Transverse colon (tissue), 4 donors: Measurements from ENCODE around the gene DGKZ. TPM values are rescaled to one million over a fixed set of nuclear protein-coding genes. Genes with fewer than 3 reads are reported as not detected.

Experiments
- DNase-seq: peaks from one replicate; pipeline ENCODE4 v3.0.0-alpha.2; 2019
- H3K27ac ChIP-seq, 4 donors: fragments of 200-600 bp; sonication (generic); 2 replicates each; pipeline ENCODE4 v1.5.1; 2016 to 2018; ENCODE audit warnings: inconsistent platforms in 4 of 4
- H3K27me3 ChIP-seq: fragments of 200-600 bp; sonication (generic); 2 replicates; pipeline ENCODE4 v1.5.1; 2017; ENCODE audit warnings: inconsistent platforms
- H3K36me3 ChIP-seq, 4 donors: fragments of 200-600 bp; sonication (generic); 2 replicates each; pipeline ENCODE4 v1.5.1; 2017 to 2019; ENCODE audit warnings: inconsistent platforms in 4 of 4
- H3K4me1 ChIP-seq, 4 donors: fragments of 200-600 bp; sonication (generic); 2 replicates each; pipeline ENCODE4 v1.5.1; 2017 to 2020; ENCODE audit warnings: inconsistent platforms in 4 of 4
- H3K4me3 ChIP-seq, 4 donors: fragments of 200-600 bp; sonication (generic); 1 replicate in 1 of 4; 2 replicates in 3 of 4; pipeline versions ENCODE4 v1.5.1 to v1.6.1; 2017 to 2019; ENCODE audit warnings: inconsistent platforms in 4 of 4
- H3K9me3 ChIP-seq, 2 donors: fragments of 200-600 bp; sonication (generic); 2 replicates each; pipeline ENCODE4 v1.5.1; 2017 to 2019; ENCODE audit warnings: inconsistent platforms in 2 of 2
- CTCF ChIP-seq, 5 experiments: fragments of 200-600 bp in 3 of 5; fragments of 450-650 bp in 2 of 5; sonication (generic) in 3 of 5; IDR thresholded peaks; 1 replicate in 2 of 5; 2 replicates in 3 of 5; pipeline ENCODE4 v1.5.1; 2016 to 2017; ENCODE audit warnings: antibody characterized with exemption in 5 of 5, inconsistent platforms in 3 of 5, mild to moderate bottlenecking in 2 of 5, moderate library complexity in 1 of 5
- EP300 ChIP-seq: sonication (generic); formaldehyde crosslinking; IDR thresholded peaks from one replicate; pipeline ENCODE4 v1.6.1; 2017; ENCODE audit warnings: antibody characterized with exemption, low read depth
- POLR2A ChIP-seq: fragments of 450-650 bp; IDR thresholded peaks from one replicate; pipeline ENCODE4 v1.6.1; 2016; ENCODE audit warnings: antibody characterized with exemption, mild to moderate bottlenecking, moderate library complexity
- POLR2AphosphoS5 ChIP-seq, 3 donors: sonication (generic); formaldehyde crosslinking; IDR thresholded peaks; one replicate each; pipeline ENCODE4 v1.6.1; 2016; ENCODE audit warnings: antibody characterized with exemption in 3 of 3
- WGBS, 2 donors: methylation state at CpG; one replicate each; pipeline ENCODE4 v1.1.5; 2018; ENCODE audit warnings: low coverage in 1 of 2; 5-methylcytosine and 5-hydroxymethylcytosine counted together
- in situ Hi-C, 4 donors: fragments of 200-750 bp; cut with MboI; loops; one replicate each; pipeline versions ENCODE4 v1.15.0 to v1.15.1; 2017; ENCODE audit warnings: low sequenced_read_pairs in 3 of 4, low pct_ligation_motif_present in 1 of 4, low pct_unique_long_range_greater_than_20kb in 1 of 4
- intact Hi-C: fragments of 100-400 bp; cut with DNase I; formaldehyde crosslinking; loops from one replicate; pipeline ENCODE4 v1.15.1; 2023; ENCODE audit warnings: low total_unique reads
- total RNA-seq, 4 donors: library from RNA; depleted of rRNA; stranded (reverse); fragments of >200 nt; gene quantifications; one replicate each; pipeline ENCODE4 v1.1.0, GENCODE V29; 2016

Gene DGKZ
- total RNA-seq, 4 donors from 2014 or later = 56.4 to 105 (median 67.7) TPM

- Histone ChIP-seq H3K27ac (no peak overlapping the region), H3K4me3 (peak overlapping the region; percentile 24 to 51 (median 36)), H3K36me3 (no peaks in the 10 kb centered on the region), H3K27me3 (peaks cover 67% of the 10 kb centered on the region), H3K9me3 (no peaks in the 10 kb centered on the region), H3K4me1 (peaks cover 8 to 21% (median 15%) of the 10 kb centered on the region in 4 donors)
- DNase-seq = no peak
- intact Hi-C loops (no loop called here), in situ Hi-C loops (no loop called here)
- TF ChIP-seq CTCF (IDR thresholded peaks at IDR 0.05) = no peak
- TF ChIP-seq POLR2A = no peak
- no peak for TF ChIP-seq POLR2AphosphoS5 (IDR thresholded peaks at IDR 0.05)
- TF ChIP-seq EP300 = no peak
- WGBS, 2 donors = 1 to 20% methylated on average over 1 to 58 of the region's 99 CpGs
Observed at GRCh38 chr11:46332568-46333393, 14.5 kb upstream of the DGKZ start.

- H3K27me3 ChIP-seq = peaks cover 64% of the 10 kb centered on the region
- no peak for TF ChIP-seq POLR2AphosphoS5 (IDR thresholded peaks at IDR 0.05)
- no peak for TF ChIP-seq EP300
- no peak for TF ChIP-seq CTCF (IDR thresholded peaks at IDR 0.05)
- TF ChIP-seq POLR2A = no peak
- intact Hi-C loops = no loop called here
- H3K4me1 ChIP-seq = peaks cover 8 to 23% (median 16%) of the 10 kb centered on the region in 4 donors
- no peaks in the 10 kb centered on the region for H3K36me3 ChIP-seq
- no peaks in the 10 kb centered on the region for H3K9me3 ChIP-seq
- H3K4me3 ChIP-seq = peak overlapping the region in 3 of 4 donors; percentile 24 to 51 (median 42)
- no peak overlapping the region for H3K27ac ChIP-seq
- in situ Hi-C loops = no loop called here
- no peak for DNase-seq
- WGBS, 2 donors = 11 to 12% methylated on average over 5 to 25 of the region's 25 CpGs
Observed at GRCh38 chr11:46333394-46333947, 13.8 kb upstream of the DGKZ start.

- intact Hi-C loops = no loop called here
- Histone ChIP-seq H3K9me3 (no peaks in the 10 kb centered on the region), H3K27ac (no peak overlapping the region), H3K36me3 (no peaks in the 10 kb centered on the region), H3K27me3 (peaks cover 58% of the 10 kb centered on the region), H3K4me1 (peaks cover 8 to 30% (median 19%) of the 10 kb centered on the region in 4 donors), H3K4me3 (no peak overlapping the region)
- no peak for TF ChIP-seq CTCF (IDR thresholded peaks at IDR 0.05)
- TF ChIP-seq POLR2A = no peak
- TF ChIP-seq EP300 = no peak
- TF ChIP-seq POLR2AphosphoS5 (IDR thresholded peaks at IDR 0.05) = no peak
- in situ Hi-C loops = no loop called here
- DNase-seq = no peak
- WGBS, 2 donors = 93% methylated on average over 3 of the region's 3 CpGs; no CpG with 5 or more reads in 1 of the 2 donors
Observed at GRCh38 chr11:46334211-46334610, 13.1 kb upstream of the DGKZ start.

- Histone ChIP-seq H3K27ac (no peak overlapping the region), H3K4me1 (peaks cover 14 to 37% (median 19%) of the 10 kb centered on the region in 4 donors), H3K36me3 (no peaks in the 10 kb centered on the region), H3K27me3 (peaks cover 48% of the 10 kb centered on the region), H3K4me3 (no peak overlapping the region), H3K9me3 (no peaks in the 10 kb centered on the region)
- intact Hi-C loops (no loop called here), in situ Hi-C loops (no loop called here)
- no peak for TF ChIP-seq CTCF (IDR thresholded peaks at IDR 0.05)
- TF ChIP-seq EP300 = no peak
- TF ChIP-seq POLR2AphosphoS5 (IDR thresholded peaks at IDR 0.05) = no peak
- whole genome bisulfite sequencing, 2 donors = 90 to 92% methylated on average over 5 to 6 of the region's 6 CpGs
- DNase-seq = no peak
Observed at GRCh38 chr11:46335271-46335670, 12.0 kb upstream of the DGKZ start.
